NOMO-1 treated with dmso at 0.1 percent for 144 hours (cell line): Measurements from ENCODE around the gene PTPRT.
"Not testable (repeated sequence)": the region's sequence is repeated elsewhere in the genome, so short reads cannot be mapped to it uniquely, and the experiment has no call there.

Experiments
- DNase-seq: peaks from one replicate; lab custom pipeline; 2025; ENCODE audit not compliant: unreplicated experiment; lab: John Stamatoyannopoulos, UW

The PTPRT gene

DNA sequence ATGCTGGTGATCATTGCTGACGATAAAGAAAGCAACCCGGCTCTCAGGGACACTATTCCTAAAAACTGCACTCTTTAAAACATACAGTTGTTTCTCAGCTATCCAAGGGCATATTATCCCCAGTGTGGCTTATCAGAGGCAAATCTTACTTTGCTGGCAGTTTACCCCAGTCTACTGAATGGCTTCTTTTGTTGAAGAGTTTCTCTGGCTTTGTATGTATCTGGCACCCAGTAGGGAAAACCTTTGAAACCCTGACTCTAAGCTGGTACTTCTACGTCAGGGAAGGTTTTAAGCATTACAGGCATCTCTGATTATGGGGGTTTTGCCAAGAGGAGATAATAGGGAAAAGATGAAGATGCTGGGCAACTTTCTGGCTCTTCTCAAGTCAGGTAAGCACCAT is 933.9 kb downstream of the PTPRT start:
- DNase-seq: no peak

GRCh38 chr20:42254673-42255072 is 935.0 kb downstream of the PTPRT start:
- no peak for DNase-seq

DNA sequence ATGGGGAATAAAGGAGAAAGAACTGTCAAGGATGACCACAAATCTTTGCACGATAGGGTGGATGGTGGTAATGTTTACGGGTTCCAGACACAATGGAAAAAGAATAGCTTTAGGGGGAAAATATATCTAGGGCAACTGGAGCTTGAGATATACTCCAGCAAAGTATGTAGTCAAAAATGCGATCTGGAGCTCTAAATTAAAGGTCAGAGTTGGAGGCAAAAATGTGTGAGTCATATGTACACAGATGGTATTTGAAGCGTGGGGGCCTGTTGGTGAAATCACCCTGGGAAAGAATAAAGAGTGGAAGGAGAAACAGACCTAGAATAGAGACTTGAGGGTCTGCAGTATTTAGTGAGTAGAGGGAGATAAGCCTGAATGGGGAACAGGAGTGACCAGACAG is 937.6 kb downstream of the PTPRT start:
- DNase-seq: no peak

DNA sequence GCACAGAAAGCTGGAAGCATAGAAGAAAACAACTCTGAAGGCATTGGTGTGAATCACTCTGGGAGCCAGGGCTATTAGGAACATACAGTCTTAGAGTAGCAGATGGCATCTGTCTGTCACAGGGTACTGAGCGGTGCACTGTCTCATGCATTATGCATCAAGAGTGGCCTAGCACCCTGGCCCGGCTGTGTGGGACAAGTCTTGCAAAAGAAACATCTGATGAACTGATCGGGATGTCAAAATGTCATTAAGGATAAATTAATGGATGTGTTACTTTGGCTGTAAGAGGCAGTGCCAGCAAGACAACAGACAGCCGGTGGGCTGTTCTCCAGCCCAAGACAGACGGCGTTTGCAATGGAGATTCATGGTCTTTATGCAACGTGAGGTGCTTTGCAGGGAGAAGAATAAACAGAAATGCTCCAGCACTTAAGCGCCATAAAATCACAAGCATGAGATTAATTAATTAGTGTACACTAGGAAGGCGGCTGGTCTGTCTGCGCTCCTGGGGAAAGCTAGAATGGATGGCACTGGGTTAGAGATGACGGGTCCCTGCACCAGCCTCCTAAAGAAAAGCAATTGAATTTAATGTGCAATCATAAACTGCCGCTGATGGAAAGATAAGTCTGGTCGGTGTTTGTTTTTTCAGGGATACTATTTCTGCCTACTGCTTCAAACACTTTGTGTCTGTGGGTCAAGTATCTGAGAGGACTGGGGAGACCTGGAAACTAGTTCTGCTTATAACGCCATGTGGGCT is 970.9 kb downstream of the PTPRT start:
- DNase-seq: no peak

DNA sequence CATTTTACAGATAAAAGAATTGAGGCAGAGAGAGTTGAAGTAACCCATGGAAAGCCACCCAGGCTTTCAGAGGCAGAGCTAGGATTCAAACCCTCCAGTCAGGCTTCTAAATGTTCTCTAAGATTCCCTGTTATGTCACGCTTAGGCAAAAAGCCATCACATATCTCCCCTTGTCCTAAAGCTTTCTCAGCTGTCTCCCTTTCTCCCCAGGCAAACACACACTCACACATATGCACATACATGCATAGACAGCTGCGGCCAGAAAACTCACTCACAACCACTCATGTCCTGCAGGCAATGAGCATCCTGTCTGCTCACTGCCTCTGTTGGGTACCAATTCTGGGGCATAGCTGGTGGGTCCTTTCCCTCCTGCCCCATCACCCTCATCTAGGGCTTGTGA is 975.6 kb downstream of the PTPRT start:
- DNase-seq: no peak

DNA sequence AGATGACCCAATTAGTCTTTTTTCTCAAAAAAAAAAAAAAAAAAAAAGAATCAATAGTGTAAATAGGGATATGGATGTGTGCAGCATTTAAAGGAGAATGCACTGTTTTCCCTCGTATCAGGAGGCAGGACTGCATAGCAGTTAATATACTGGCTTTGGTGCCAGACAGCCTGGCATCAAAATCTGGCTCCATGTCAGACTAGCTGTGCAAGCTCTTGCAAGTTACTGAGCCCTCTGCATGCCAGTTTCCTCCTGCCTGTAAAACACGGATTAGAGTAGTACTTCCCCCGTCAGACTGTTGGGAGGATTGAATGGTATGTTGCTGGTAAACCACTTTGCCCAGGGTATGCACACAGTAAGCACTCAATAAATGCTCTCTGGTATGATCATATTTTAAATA is 977.3 kb downstream of the PTPRT start:
- no peak for DNase-seq

DNA sequence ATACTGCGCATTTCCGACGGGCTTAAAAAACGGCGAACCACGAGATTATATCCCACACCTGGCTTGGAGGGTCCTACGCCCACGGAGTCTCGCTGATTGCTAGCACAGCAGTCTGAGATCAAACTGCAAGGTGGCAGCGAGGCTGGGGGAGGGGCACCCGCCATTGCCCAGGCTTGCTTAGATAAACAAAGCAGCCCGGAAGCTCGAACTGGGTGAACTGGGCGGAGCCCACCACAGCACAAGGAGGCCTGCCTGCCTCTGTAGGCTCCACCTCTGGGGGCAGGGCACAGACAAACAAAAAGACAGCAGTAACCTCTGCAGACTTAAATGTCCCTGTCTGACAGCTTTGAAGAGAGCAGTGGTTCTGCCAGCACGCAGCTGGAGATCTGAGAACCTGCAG is 983.1 kb downstream of the PTPRT start:
- not testable (repeated sequence) for DNase-seq

DNA sequence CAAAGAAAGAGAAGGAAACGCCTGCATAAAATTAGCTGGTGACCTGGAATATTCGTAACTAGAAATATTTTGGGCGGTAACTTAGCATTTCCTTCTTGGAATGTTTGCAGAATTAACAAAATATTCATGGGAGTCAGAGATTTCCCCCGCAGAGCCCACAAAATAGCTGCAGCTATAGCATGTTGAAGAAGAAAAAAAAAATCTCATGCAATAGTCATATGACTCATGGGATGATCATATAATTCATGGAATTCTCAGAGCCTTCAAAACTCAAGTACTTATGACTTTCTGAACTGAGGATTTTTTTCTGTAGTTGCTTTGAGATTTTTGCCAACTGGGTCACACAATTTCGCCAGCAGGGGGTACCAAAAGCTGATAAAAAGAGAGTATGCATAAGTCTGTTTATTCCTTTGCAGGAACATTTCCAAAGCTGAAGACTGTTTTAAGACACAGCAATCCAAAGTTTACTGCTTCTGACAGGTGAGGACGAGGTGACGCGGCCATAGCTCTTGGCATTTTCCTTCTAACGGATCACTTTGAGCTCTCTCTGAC is 985.5 kb downstream of the PTPRT start:
- no peak for DNase-seq

DNA sequence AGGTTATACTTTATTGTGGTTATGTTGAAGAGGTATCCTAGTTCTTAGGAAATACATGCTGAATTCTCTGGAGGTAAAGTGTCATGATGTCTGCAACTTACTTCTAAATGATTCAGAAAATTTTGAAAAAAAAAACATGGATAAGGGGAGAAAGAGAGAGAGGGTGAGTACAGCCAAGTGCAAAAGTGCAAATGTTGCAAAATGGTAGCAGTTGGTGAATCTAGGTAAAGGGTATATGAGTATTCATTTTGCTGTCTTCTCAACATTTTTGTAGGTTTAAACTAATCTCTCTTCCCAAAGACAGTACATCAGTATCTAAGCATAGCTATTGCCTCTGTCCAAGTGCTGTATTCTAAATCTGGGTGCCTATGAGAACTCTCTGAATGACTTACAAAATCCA is 992.1 kb downstream of the PTPRT start:
- no peak for DNase-seq

GRCh38 chr20:42193119-42193518 is 996.6 kb downstream of the PTPRT start:
- no peak for DNase-seq

GRCh38 chr20:42192321-42192720 is 997.4 kb downstream of the PTPRT start:
- no peak for DNase-seq

GRCh38 chr20:42191140-42191860 is 998.4 kb downstream of the PTPRT start:
- no peak for DNase-seq

DNA sequence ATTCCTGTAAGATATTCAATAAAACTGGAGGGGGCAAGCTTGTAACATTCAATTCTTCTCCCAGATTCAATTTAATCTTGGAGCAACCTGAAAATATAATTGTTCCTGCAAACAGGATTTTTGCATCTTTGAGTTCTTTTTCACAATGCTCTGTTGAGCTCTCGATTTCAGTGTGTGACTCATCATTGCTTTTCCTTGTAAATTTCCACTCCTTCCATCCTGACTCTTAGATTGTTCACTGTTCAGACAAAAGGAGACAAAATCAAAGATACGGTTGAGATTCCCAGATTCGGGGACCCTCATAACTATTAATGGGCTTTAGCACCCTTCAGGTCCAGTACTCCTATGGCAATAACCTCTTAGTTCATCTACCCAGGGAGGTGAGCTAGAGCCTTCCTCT is 999.6 kb downstream of the PTPRT start:
- DNase-seq: no peak

DNA sequence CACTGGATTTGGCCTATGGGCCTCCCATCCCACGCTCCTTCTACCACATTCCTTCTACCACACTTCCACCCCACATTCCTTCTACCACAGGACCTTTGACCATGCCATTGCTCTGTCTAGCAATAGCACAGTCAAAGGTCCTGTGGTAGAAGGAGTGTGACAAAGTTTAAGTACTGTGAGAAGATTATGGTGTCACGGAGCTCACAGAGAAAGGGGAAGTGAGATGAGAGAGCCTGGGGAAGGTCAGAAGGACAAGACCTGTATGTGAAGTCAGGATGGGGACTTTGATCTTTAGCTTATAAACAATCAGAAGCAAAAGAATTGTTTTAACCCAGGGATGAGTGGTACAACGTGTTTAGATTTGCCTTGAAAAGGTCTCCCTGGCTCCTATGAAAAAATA is 1003.4 kb downstream of the PTPRT start:
- no peak for DNase-seq

- DNase-seq: no peak
Measured at GRCh38 chr20:42183147-42183546, 1006.6 kb downstream of the PTPRT start.

- no peak for DNase-seq
Measured at GRCh38 chr20:42181064-42181463, 1008.6 kb downstream of the PTPRT start.

- no peak for DNase-seq
Measured at GRCh38 chr20:42179768-42180167, 1009.9 kb downstream of the PTPRT start.

DNA sequence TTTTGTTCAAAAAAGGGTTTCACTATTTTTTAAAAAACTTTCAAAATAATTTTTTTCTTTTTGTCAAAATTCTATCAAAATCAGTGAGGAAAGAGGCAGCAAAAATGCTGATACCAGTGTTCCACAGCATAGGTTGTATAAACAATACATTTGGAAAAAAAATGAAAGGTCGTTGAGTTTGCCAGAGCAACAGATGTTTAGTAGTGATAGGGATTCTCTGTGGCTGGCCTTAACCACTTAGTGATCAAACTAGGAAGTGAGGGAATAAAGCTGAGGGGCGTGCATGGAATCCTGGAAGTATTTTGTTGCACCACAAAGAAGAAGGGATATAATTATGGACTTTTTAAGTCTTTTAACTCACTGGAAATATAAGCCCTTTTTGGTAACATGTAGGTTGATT is 1016.3 kb downstream of the PTPRT start:
- no peak for DNase-seq

DNA sequence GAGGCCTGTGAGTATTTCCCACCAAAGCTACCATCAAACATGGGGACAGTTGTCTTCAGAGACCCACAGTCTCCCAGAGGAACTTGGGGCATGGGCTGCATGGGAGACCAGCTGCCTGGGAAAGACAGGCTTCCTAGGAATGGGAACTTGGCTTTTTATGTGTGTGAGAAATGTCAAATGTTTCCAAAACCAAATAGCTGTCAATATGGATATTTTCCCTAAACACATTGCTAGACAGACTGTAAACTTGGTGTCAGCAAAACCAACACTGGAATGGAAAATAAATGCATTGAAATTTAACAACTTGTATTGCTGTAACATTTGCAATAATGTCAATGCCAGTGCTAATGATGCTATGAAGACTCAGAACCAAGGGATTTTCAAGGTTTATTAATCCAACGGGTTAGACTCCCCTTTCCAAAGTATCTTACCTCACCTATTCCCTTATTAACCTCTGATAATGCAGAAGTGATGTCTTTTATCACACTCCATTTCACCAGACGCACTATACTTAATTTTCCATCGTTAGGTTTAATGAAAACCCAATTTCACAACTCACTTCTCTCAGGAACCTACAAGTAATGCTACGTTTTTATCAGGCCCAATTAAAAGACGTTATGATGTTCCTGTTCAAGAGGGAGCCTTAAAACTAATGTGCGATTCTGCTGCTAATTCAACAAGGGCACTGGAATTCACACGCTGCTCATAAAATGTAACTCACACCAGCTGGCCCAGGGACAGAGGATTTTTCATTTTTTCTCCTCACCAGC is 1025.4 kb downstream of the PTPRT start:
- DNase-seq: no peak

GRCh38 chr20:42161228-42161829 is 1028.4 kb downstream of the PTPRT start:
- no peak for DNase-seq

GRCh38 chr20:42159808-42160207 is 1029.9 kb downstream of the PTPRT start:
- DNase-seq: no peak
